K562 (cell line): ENCODE measurements around the gene DNAI1. TPM values are rescaled to one million over a fixed set of nuclear protein-coding genes. Genes with fewer than 3 reads are reported as not detected.

Experiments
- CBFA2T2 ChIP-seq: fragments of 450-650 bp; conservative IDR thresholded peaks from 2 replicates; pipeline ENCODE4 v1.6.1; 2017; ENCODE audit warnings: mild to moderate bottlenecking
- CXXC5 ChIP-seq: fragments of 250-450 bp; sonication (Bioruptor Pico); IDR thresholded peaks from 2 replicates; pipeline ENCODE4 v1.8.0; 2022; ENCODE audit warnings: inconsistent platforms, mild to moderate bottlenecking, moderate library complexity
- NBN ChIP-seq: fragments of 450-650 bp; IDR thresholded peaks from 2 replicates; pipeline ENCODE4 v1.6.1; 2016; ENCODE audit warnings: low read depth, mild to moderate bottlenecking
- NCOA6 ChIP-seq: fragments of 450-650 bp; IDR thresholded peaks from 2 replicates; pipeline ENCODE4 v1.6.1; 2017; ENCODE audit warnings: mild to moderate bottlenecking
- NCOR1 ChIP-seq: fragments of 450-650 bp; IDR thresholded peaks from 2 replicates; pipeline ENCODE4 v1.6.1; 2016; ENCODE audit warnings: mild to moderate bottlenecking, moderate library complexity
- NONO ChIP-seq, 2 experiments: fragments of 200-400 bp in 1 of 2; fragments of 450-650 bp in 1 of 2; formaldehyde crosslinking in 1 of 2; IDR thresholded peaks; 2 replicates each; pipeline ENCODE4 v1.6.1; 2017; ENCODE audit warnings: low read depth in 2 of 2, mild to moderate bottlenecking in 2 of 2, moderate library complexity in 2 of 2, low read length in 1 of 2
- PREB ChIP-seq: sonication (generic); formaldehyde crosslinking; IDR thresholded peaks from 2 replicates; pipeline ENCODE4 v1.8.1; 2023; ENCODE audit warnings: mild to moderate bottlenecking, missing genetic modification reagents
- PTBP1 ChIP-seq: fragments of 200-400 bp; formaldehyde crosslinking; IDR thresholded peaks from 2 replicates; pipeline ENCODE4 v1.6.1; 2017; ENCODE audit warnings: low read depth, low read length
- XRCC5 ChIP-seq: fragments of 200-400 bp; formaldehyde crosslinking; IDR thresholded peaks from 2 replicates; pipeline ENCODE4 v1.6.1; 2017; ENCODE audit warnings: low read depth, mild to moderate bottlenecking, low read length
- ZNF3 ChIP-seq: fragments of 250-450 bp; sonication (Bioruptor Pico); IDR thresholded peaks from 2 replicates; pipeline ENCODE4 v1.5.0; 2021; ENCODE audit warnings: mild to moderate bottlenecking, moderate library complexity
- ZZZ3 ChIP-seq: fragments of 450-650 bp; IDR thresholded peaks from 2 replicates; pipeline ENCODE4 v1.6.1; 2016; ENCODE audit warnings: antibody characterized with exemption, mild to moderate bottlenecking, moderate library complexity
- polyA plus RNA-seq, 8 experiments: library from polyadenylated mRNA; depleted of rRNA in 4 of 8; stranded (reverse) in 5 of 8; unstranded in 3 of 8; fragments of >200 nt; fragmentation: Nextera tagmentation in 2 of 8; fragmentation: Illumina TruSeq in 1 of 8; extraction: Ambion mirVana in 2 of 8; extraction: Trizol in 1 of 8; gene quantifications; 2 replicates each; pipeline versions ENCODE4 v1.2.1 to v1.2.3, GENCODE V29; 2011 to 2014; ENCODE audit warnings: inconsistent platforms in 1 of 8, missing spikeins in 1 of 8
- total RNA-seq, 7 experiments: library from RNA; depleted of rRNA in 6 of 7; stranded (reverse); fragments of >200 nt in 6 of 7; fragmentation: Illumina TruSeq in 2 of 7; extraction: Trizol in 2 of 7; gene quantifications; 2 replicates each; pipeline versions ENCODE4 v1.2.1 to v1.2.3, GENCODE V29; 2011 to 2021; ENCODE audit warnings: low replicate concordance in 1 of 7
- TF ChIP-seq, protein P1 (sequence below), 2 experiments: fragments of 450-650 bp; conservative IDR thresholded peaks; 2 replicates each; pipeline ENCODE4 v1.6.1; 2017; ENCODE audit warnings: mild to moderate bottlenecking in 2 of 2, moderate library complexity in 2 of 2
- TF ChIP-seq, protein P2 (sequence below): sonication (generic); formaldehyde crosslinking; IDR thresholded peaks from 2 replicates; pipeline ENCODE4 v1.9.0; 2022; ENCODE audit warnings: mild to moderate bottlenecking, missing genetic modification reagents

Gene DNAI1
- total and polyA plus RNA-seq, 9 of the 15 experiments (the other 6 are each of a cell fraction or from before 2014, with no cell fraction given): 0.01 to 0.17 (median 0.04) TPM; not detected in 6

DNA sequence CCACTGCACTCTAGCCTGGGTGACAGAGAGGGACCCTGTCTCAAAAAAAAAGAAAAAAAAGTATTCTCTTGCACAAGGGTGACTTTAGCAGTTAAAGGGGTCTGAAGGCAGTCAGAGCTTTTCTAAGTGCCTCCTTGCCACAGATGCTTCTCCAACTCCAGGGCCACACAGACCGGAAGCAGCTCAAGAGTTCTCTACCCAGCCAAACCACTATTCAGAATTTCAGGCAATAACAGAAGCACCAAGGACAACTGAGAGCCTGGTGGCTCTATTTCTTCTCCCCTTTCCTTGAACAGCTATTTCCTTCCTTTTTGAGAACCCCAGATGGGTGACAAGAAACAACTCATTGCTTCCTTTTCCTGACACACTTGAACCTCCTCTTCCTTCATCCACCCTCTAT is 2.5 kb upstream of the DNAI1 start (continued):
- TF ChIP-seq, protein P1, sequence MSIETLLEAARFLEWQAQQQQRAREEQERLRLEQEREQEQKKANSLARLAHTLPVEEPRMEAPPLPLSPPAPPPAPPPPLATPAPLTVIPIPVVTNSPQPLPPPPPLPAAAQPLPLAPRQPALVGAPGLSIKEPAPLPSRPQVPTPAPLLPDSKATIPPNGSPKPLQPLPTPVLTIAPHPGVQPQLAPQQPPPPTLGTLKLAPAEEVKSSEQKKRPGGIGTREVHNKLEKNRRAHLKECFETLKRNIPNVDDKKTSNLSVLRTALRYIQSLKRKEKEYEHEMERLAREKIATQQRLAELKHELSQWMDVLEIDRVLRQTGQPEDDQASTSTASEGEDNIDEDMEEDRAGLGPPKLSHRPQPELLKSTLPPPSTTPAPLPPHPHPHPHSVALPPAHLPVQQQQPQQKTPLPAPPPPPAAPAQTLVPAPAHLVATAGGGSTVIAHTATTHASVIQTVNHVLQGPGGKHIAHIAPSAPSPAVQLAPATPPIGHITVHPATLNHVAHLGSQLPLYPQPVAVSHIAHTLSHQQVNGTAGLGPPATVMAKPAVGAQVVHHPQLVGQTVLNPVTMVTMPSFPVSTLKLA (conservative IDR thresholded peaks at IDR 0.05): no peak
- TF ChIP-seq ZNF3: no peak
- TF ChIP-seq XRCC5: no peak
- TF ChIP-seq PTBP1: no peak
- TF ChIP-seq, protein P2, sequence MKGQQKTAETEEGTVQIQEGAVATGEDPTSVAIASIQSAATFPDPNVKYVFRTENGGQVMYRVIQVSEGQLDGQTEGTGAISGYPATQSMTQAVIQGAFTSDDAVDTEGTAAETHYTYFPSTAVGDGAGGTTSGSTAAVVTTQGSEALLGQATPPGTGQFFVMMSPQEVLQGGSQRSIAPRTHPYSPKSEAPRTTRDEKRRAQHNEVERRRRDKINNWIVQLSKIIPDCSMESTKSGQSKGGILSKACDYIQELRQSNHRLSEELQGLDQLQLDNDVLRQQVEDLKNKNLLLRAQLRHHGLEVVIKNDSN (CRISPR knock-in tag): no peak
- TF ChIP-seq NONO (IDR thresholded peaks at IDR 0.05; ENCODE audit: low read depth in 2 of 2, low read length in 1 of 2): no peak
- no peak for TF ChIP-seq ZZZ3
- TF ChIP-seq NCOA6: no peak
- TF ChIP-seq NBN: no peak
- TF ChIP-seq PREB (CRISPR knock-in tag): no peak
- TF ChIP-seq NCOR1: no peak
- TF ChIP-seq CXXC5 (CRISPR knock-in tag): no peak
- TF ChIP-seq CBFA2T2: no peak
- TF ChIP-seq, all 486 proteins: peak for 0
